SJCRH30 (cell line): Measurements from ENCODE around the gene TMPRSS9. TPM values are rescaled to one million over a fixed set of nuclear protein-coding genes. Genes with fewer than 3 reads are reported as not detected.

Source experiments
- DNase-seq, 2 experiments: peaks; one replicate each; pipeline ENCODE4 v3.0.0-alpha.2; 2015 to 2020
- H3K27ac ChIP-seq: fragments of 250-450 bp; sonication (Bioruptor Pico); 2 replicates; pipeline ENCODE4 v1.5.1; 2020; ENCODE audit warnings: mild to moderate bottlenecking, moderate library complexity
- H3K27me3 ChIP-seq: fragments of 250-450 bp; sonication (Bioruptor Pico); 2 replicates; pipeline ENCODE4 v1.5.1; 2020; ENCODE audit warnings: mild to moderate bottlenecking, moderate library complexity
- H3K36me3 ChIP-seq: fragments of 250-450 bp; sonication (Bioruptor Pico); 2 replicates; pipeline ENCODE4 v1.5.1; 2020; ENCODE audit warnings: mild to moderate bottlenecking, moderate library complexity
- H3K4me1 ChIP-seq: fragments of 250-450 bp; sonication (Bioruptor Pico); 2 replicates; pipeline ENCODE4 v1.5.1; 2020; ENCODE audit warnings: mild to moderate bottlenecking, moderate library complexity
- H3K4me3 ChIP-seq: fragments of 250-450 bp; sonication (Bioruptor Pico); 2 replicates; pipeline ENCODE4 v1.5.1; 2020; ENCODE audit warnings: mild to moderate bottlenecking, moderate library complexity
- H3K9me3 ChIP-seq: fragments of 250-450 bp; sonication (Bioruptor Pico); replicated peaks from 2 replicates; pipeline ENCODE4 v1.5.1; 2020; ENCODE audit warnings: mild to moderate bottlenecking, moderate library complexity
- total RNA-seq: library from RNA; depleted of rRNA; stranded (reverse); fragments of >200 nt; shearing (Covaris generic); gene quantifications from 2 replicates; pipeline ENCODE4 v1.2.3, GENCODE V29; 2014

The TMPRSS9 gene
- total RNA-seq, 1 experiment from 2014 or later = 0.04 TPM

DNA sequence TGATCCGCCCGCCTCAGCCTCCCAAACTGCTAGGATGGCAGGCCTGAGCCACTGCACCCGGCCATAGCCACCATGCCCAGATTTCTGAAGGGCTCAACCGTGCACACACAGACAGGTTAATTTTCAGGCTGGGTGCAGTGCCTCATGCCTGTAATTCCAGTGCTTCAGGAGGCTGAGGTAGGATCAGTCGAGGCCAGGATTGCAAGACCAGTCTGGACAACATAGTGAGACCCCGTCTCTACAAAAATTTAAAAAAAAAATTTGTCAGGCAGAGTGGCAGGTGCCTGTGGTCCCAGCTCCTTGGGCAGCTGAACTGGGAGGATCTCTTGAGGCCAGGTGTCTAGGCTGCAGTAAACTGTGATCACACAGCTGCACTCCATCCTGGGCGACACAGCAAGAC lies 59.7 kb downstream of the TMPRSS9 start:
- no peak overlapping the region for H3K4me3 ChIP-seq
- no peaks in the 10 kb centered on the region for H3K4me1 ChIP-seq
- H3K36me3 ChIP-seq = no peaks in the 10 kb centered on the region
- no peaks in the 10 kb centered on the region for H3K27me3 ChIP-seq
- no peak overlapping the region for H3K27ac ChIP-seq
- DNase-seq = no peak
- H3K9me3 ChIP-seq = no peaks in the 10 kb centered on the region

DNA sequence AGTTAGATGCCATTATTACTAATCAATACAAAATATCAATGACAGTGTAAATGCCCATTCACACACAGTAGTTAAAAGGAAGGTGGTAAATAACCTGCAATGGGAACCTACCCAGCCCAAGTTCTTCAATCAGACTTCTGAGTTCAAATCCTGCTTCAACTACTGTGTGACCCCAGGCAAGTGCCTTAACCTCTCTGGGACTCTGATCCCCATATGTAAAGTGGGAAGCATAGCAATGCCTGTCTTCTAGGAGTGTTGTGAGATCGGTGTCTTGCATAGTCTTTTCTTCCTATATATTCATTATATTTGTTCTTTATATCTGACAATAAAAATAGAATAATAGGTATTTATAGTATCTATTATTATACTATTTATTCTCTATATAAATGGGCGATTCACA lies 60.4 kb downstream of the TMPRSS9 start:
- H3K27me3 ChIP-seq = no peaks in the 10 kb centered on the region
- DNase-seq = no peak
- no peaks in the 10 kb centered on the region for H3K36me3 ChIP-seq
- H3K4me3 ChIP-seq = no peak overlapping the region
- H3K4me1 ChIP-seq = no peaks in the 10 kb centered on the region
- no peak overlapping the region for H3K27ac ChIP-seq
- H3K9me3 ChIP-seq = no peaks in the 10 kb centered on the region

DNA sequence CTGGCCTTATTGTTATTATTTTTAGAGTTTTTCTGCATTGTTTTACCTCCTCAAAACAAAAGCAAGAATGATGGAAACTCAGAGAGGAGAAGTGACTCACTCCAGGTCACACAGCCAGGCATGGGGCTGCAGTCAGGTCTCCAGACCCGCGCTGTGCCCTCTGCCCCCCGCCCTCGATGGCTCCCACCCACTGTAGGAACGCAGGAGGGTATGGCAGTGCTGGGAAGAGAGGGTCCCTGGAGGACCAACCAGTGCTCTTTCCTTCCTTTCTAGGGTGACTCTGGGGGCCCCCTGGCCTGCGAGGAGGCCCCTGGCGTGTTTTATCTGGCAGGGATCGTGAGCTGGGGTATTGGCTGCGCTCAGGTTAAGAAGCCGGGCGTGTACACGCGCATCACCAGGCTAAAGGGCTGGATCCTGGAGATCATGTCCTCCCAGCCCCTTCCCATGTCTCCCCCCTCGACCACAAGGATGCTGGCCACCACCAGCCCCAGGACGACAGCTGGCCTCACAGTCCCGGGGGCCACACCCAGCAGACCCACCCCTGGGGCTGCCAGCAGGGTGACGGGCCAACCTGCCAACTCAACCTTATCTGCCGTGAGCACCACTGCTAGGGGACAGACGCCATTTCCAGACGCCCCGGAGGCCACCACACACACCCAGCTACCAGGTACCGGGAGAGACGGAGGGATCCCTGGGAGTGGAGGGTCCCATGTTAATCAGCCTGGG lies 61.7 kb downstream of the TMPRSS9 start:
- Histone ChIP-seq H3K27me3 (no peaks in the 10 kb centered on the region), H3K4me3 (no peak overlapping the region), H3K4me1 (no peaks in the 10 kb centered on the region), H3K36me3 (no peaks in the 10 kb centered on the region), H3K9me3 (no peaks in the 10 kb centered on the region), H3K27ac (no peak overlapping the region)
- no peak for DNase-seq

DNA sequence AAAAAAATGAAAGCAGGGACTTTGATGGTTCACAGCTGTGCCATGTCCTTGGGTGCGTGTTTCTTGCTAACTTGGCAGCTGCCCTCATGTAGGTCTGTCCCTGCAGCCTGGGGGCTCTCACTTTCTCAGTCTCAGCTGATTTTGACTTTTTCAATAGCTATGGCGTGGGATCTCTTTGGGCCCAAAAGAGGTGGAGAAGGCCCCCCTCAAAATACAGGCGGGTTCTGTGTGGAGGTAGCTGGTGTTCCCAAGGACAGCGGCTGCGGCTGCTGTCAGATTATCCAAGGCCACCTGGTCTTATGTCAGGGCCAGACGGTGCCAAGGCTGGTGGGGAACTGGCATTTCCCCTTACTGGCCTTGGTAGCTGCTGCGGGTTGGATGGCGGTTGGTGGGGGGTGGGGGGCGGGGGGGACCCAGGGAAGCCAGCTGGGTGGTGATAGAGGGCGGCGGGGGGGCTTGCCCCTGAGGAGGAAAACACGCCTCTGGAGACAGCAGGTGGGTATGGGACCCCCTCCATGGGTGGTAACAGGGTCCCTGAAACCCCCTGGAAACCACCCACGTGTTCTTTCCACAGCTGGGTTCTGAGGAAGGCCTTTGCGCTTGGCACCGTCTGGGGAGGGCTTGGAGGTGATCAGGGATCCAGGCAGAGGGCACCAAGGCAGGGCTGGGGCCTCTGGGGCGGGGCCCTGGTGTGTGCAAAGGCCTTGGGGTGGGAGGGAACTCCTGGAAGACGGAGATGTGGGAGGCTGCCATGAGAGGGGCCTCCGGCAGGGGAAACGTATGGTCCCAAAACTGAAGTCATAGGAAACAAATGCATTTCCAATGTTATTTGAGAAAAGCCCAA lies 63.2 kb downstream of the TMPRSS9 start:
- Histone ChIP-seq H3K36me3 (no peaks in the 10 kb centered on the region), H3K27ac (no peak overlapping the region), H3K27me3 (no peaks in the 10 kb centered on the region), H3K4me3 (no peak overlapping the region), H3K9me3 (no peaks in the 10 kb centered on the region), H3K4me1 (0 out of 2 replicates have a peak, but pooled peaks cover 2% of the 10 kb centered on the region)
- DNase-seq = no peak

DNA sequence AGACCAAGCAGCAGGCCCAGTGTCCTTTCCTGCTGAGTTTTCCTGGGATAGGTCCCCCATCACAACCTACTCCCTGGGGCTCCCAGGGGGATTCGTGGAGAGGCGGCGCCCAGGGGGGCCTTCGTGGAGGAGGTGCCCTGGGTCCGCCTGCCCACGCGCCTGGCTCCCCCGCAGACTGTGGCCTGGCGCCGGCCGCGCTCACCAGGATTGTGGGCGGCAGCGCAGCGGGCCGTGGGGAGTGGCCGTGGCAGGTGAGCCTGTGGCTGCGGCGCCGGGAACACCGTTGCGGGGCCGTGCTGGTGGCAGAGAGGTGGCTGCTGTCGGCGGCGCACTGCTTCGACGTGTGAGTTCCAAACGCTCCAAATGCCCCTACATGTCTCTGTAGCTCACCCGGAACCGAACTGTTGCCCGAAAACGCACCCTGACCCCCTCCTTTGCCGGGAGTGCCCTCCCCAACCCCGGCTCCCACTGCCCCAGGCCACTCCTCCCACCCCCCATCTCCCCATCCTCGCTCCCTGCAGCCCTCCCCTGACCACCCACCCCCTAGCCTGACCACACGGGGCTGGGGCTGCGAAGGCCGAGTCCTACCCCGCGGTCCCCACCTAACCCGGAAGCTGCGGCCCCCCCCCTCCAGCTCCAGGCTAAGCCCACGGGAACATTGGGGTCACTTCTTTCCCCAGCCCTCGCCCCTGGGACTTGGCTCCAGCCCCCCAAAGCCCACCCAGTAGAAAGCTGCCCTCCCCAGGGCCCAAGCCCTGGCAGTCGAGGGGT lies 64.0 kb downstream of the TMPRSS9 start:
- H3K27ac ChIP-seq = no peak overlapping the region
- H3K36me3 ChIP-seq = no peaks in the 10 kb centered on the region
- DNase-seq = no peak
- no peaks in the 10 kb centered on the region for H3K27me3 ChIP-seq
- H3K4me3 ChIP-seq = no peak overlapping the region
- 0 out of 2 replicates have a peak, but pooled peaks cover 2% of the 10 kb centered on the region for H3K4me1 ChIP-seq
- H3K9me3 ChIP-seq = no peaks in the 10 kb centered on the region

DNA sequence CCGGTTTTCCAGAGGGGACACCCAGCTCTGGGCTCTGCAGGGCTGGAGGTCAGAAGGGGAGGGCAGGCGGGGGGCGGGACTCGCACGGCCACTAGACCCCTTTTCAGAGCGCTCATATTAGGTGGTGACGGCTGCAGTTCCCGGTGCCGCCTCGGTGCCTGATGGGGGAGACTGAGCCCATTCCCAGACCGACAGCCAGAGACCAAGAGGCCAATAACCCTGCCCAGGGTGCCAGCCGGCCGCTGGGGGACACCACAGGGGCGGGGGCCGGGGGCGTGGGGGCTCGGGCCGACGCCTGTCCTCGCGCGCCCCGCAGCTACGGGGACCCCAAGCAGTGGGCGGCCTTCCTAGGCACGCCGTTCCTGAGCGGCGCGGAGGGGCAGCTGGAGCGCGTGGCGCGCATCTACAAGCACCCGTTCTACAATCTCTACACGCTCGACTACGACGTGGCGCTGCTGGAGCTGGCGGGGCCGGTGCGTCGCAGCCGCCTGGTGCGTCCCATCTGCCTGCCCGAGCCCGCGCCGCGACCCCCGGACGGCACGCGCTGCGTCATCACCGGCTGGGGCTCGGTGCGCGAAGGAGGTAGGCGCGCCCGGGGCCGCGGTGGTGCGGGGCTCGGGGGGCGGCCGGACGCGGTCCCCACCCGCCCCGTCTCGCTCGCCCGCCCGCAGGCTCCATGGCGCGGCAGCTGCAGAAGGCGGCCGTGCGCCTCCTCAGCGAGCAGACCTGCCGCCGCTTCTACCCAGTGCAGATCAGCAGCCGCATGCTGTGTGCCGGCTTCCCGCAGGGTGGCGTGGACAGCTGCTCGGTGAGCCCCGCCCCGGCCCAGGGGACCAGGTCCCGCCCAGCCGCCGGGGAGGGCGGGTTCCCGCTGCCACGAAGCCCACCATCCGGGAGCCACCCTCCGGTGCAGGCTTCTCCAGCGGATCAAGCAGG lies 64.9 kb downstream of the TMPRSS9 start:
- H3K36me3 ChIP-seq = no peaks in the 10 kb centered on the region
- no peak overlapping the region for H3K27ac ChIP-seq
- no peak overlapping the region for H3K4me3 ChIP-seq
- no peaks in the 10 kb centered on the region for H3K9me3 ChIP-seq
- 0 out of 2 replicates have a peak, but pooled peaks cover 2% of the 10 kb centered on the region for H3K4me1 ChIP-seq
- no peak for DNase-seq
- H3K27me3 ChIP-seq = no peaks in the 10 kb centered on the region

DNA sequence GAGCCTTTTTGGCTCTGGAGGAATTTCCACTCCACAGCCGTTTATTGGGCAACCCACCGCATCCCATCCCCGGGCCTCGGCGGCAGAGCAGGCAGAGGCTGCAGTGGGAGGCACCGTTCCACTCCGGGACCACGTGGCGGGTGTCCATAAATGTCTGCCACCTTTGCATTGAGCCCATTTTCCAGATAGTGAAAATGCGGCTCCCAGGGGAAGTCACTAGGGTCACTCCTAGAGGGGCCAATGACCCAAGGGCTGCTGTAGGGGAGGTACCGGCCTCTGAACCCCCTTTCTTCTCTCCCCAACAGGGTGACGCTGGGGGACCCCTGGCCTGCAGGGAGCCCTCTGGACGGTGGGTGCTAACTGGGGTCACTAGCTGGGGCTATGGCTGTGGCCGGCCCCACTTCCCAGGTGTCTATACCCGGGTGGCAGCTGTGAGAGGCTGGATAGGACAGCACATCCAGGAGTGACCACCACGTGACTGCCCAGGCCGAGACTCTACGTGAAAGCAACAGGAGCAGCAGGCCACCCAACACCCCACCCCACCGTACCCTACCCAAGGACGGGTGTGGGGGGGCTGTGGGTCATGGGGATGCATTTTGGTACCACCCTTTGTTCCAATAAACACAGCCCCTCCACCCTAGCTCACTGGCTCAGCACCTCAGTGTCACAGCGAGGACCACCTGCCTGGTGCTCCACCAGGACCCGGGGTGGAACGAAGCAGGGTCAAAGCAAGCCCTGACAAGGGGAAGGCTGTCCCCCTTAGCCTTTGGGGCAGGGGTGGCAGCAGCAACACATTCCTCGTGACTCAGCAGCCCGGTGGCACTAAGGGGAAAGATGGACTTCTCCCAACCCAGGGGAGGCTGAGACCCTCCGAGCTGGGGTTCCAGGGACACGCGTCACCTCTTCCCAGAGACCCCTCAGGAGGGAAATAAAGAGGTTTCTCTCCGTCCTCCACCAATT lies 65.8 kb downstream of the TMPRSS9 start:
- H3K4me1 ChIP-seq = 0 out of 2 replicates have a peak, but pooled peaks cover 2% of the 10 kb centered on the region
- peaks cover under 1% of the 10 kb centered on the region for H3K36me3 ChIP-seq
- H3K27ac ChIP-seq = no peak overlapping the region
- no peak for DNase-seq
- no peaks in the 10 kb centered on the region for H3K9me3 ChIP-seq
- H3K27me3 ChIP-seq = no peaks in the 10 kb centered on the region
- H3K4me3 ChIP-seq = peak overlapping the region; percentile 85

DNA sequence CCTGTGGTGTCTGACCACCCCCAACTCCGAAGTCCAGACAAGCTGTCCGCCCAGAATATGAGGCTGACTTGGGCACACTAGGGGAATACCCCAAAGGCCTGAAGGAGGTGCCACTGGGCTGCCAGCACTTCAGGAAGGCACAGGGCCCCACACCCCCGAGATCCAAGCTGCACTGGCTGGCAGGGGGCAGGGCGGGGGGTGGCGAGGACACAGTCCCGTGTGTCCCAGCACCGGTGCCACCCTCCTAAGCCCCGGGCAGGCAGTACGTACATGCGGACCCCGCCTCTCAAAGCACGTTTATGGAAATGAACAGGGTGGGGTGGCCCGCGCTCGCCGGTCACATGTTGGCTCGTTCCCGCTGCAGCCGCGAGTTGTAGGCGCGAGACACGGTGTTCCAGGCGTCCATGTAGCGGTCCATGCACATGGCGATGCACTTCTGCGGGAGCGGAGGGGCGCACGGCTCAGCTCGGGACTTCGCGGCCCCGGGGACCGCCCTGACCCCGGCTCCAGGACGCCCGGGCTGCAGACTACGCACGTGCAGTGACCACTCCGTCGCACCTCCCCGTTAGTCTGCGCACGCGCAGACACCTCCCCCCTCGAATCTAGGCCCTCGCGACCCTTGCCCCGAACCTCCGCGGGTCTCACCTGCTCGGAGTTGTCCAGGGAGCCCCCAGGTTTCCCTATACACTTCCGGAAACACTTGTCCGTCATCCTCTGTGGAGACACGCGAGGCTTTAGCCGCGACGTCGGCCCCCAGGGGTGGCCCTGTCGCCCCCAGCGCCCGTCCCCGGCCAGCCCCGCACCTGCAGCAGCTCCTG lies 66.8 kb downstream of the TMPRSS9 start:
- H3K27ac ChIP-seq = peak overlapping the region; percentile 98
- H3K9me3 ChIP-seq = no peaks in the 10 kb centered on the region
- 0 out of 2 replicates have a peak, but pooled peaks cover 2% of the 10 kb centered on the region for H3K4me1 ChIP-seq
- peak; percentile 59 for DNase-seq
- H3K36me3 ChIP-seq = peaks cover 4% of the 10 kb centered on the region
- H3K27me3 ChIP-seq = no peaks in the 10 kb centered on the region
- peak overlapping the region; percentile 85 for H3K4me3 ChIP-seq

DNA sequence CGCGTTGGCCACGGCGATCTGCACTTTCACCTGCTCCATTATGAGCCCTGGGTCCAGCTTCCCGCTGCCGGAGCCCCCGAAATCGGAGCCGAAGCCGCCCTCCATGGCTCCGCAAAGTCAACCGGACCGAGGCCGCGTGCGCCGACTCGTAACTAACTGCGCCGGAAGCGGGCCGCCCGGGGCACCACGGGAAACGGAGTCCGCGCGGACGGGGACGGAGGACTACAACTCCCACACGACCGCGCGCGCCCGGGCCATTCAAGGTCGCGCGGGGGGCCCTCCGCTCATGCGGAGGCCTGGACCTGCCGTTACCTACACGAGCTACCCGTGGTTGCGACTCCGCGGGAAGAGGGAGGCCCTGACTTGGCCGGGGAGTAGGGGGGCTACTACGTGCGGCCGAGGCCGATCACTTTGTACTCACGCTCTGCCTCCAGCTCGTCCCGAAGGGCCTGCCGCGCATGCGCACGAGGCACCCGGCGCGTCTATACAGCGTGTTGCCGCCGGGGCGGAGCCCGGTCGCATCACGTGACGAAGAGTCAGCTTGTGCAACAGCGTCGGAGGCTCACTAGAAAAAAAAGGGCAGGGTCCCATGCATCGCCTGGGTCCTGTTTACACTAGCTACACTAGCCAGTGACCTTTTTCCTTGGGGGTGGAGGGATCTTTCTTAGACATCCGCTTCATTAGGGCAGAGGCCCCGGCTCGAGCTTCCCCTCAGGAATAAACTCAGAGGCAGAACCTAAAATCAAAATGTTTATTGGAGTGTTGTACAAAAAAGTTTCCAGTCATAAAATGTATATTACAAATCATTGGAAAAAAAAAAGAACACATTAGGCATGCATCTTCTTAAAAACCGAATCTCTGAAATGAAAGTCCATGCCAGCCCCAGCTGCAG lies 67.6 kb downstream of the TMPRSS9 start, which contains the start of gene TIMM13:
Gene TIMM13 (minus strand): TSS at position 158 of the 892 bp plus-strand sequence. CDS start 53 bp downstream, at position 105.
- Histone ChIP-seq H3K36me3 (peaks cover 4% of the 10 kb centered on the region), H3K27ac (peak within 1 kb of the TSS; percentile 98), H3K27me3 (no peaks in the 10 kb centered on the region), H3K4me1 (0 out of 2 replicates have a peak, but pooled peaks cover 2% of the 10 kb centered on the region), H3K4me3 (peak within 1 kb of the TSS; percentile 85), H3K9me3 (no peaks in the 10 kb centered on the region)
- peak; percentile 95 to 96 for DNase-seq

DNA sequence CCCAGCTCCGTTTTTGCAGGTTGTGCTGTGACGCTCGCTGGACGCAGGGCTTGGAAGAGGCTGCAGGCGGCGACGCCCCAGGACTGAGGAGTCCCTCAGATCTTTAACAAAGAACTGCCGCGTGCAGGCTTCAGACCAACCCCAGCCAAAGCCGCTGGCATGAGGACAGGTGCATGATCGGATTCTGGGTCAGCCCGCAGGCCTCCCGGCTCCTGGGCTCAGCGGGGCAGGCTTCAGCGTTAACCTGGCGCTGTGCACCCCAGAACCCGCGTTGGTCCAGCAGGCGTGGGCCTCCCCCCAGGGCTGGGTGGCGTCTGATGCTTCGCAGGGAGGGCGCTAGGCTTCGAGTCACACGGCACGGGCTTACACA lies 68.2 kb downstream of the TMPRSS9 start:
- Histone ChIP-seq H3K27me3 (no peaks in the 10 kb centered on the region), H3K4me3 (no peak overlapping the region), H3K36me3 (peaks cover 4% of the 10 kb centered on the region), H3K9me3 (no peaks in the 10 kb centered on the region), H3K4me1 (0 out of 2 replicates have a peak, but pooled peaks cover 2% of the 10 kb centered on the region), H3K27ac (no peak overlapping the region)
- DNase-seq = peak in 1 of 2 experiments; percentile 23
